IMR-90 (cell line): Measurements from ENCODE around the gene TMEM101. TPM values are rescaled to one million over a fixed set of nuclear protein-coding genes. Genes with fewer than 3 reads are reported as not detected.

Experiments used
- ATAC-seq: fragments of 200-7000 bp; cut with Tn5 transposase; 2 replicates; pipeline ENCODE4 v1.9.1; 2020; ENCODE audit warnings: low read depth, mild to moderate bottlenecking, moderate library complexity
- BruUV-seq: library from RNA; stranded (reverse); fragments of 400-500 nt; replicated peaks from 2 replicates; lab custom pipeline; 2021; lab: Mats Ljungman, UMichigan
- CTCF ChIA-PET: fragments of 300-600 bp; formaldehyde crosslinking; extraction: SDS; loops from one replicate; lab custom pipeline; 2021; ENCODE audit warnings: antibody characterized with exemption; lab: Yijun Ruan, JAX
- POLR2A ChIA-PET: fragments of 300-600 bp; sonication (Branson Sonifier 250); formaldehyde crosslinking; loops from one replicate; lab custom pipeline; 2022; ENCODE audit warnings: antibody characterized with exemption; ENCODE audit not compliant: unreplicated experiment; lab: Charles Lee
- DNase-seq: peaks from one replicate; pipeline ENCODE4 v3.0.0; 2013
- H2AFZ ChIP-seq: replicated peaks from 2 replicates; pipeline ENCODE3; 2013; ENCODE audit warnings: low read length, mild to moderate bottlenecking; ENCODE audit not compliant: poor library complexity
- H2AK5ac ChIP-seq: 2 replicates; pipeline ENCODE4 v1.6.1; 2013; ENCODE audit warnings: low read depth, low read length, inconsistent platforms
- H2AK9ac ChIP-seq: replicated peaks from 2 replicates; pipeline ENCODE3; 2013; ENCODE audit warnings: mild to moderate bottlenecking, low read depth, low read length, moderate library complexity; ENCODE audit not compliant: poor library complexity
- H2BK120ac ChIP-seq: 2 replicates; pipeline ENCODE4 v1.6.1; 2013; ENCODE audit warnings: low read depth, low read length, inconsistent platforms
- H2BK15ac ChIP-seq: 3 replicates; pipeline ENCODE4 v1.6.1; 2013; ENCODE audit warnings: low read depth, low read length, inconsistent platforms
- H2BK20ac ChIP-seq: 2 replicates; pipeline ENCODE4 v1.6.1; 2013; ENCODE audit warnings: low read depth, mild to moderate bottlenecking, inconsistent platforms, low read length, moderate library complexity
- H2BK5ac ChIP-seq: 2 replicates; pipeline ENCODE4 v1.6.1; 2013; ENCODE audit warnings: mild to moderate bottlenecking, low read depth, low read length, inconsistent platforms; ENCODE audit not compliant: poor library complexity, severe bottlenecking
- H3K14ac ChIP-seq: replicated peaks from 2 replicates; pipeline ENCODE4 v1.6.1; 2013; ENCODE audit warnings: low read depth, low read length, inconsistent platforms
- H3K18ac ChIP-seq: 2 replicates; pipeline ENCODE4 v1.6.1; 2013; ENCODE audit warnings: low read depth, low read length, control low read depth
- H3K23ac ChIP-seq: 2 replicates; pipeline ENCODE4 v1.6.1; 2013; ENCODE audit warnings: low read depth, low read length, inconsistent platforms
- H3K27ac ChIP-seq: 2 replicates; pipeline ENCODE4 v1.5.1; 2013; ENCODE audit warnings: mild to moderate bottlenecking, control low read depth, low read length; ENCODE audit not compliant: insufficient read depth
- H3K27me3 ChIP-seq: 2 replicates; pipeline ENCODE4 v1.6.1; 2013; ENCODE audit warnings: low read length; ENCODE audit not compliant: control insufficient read depth, insufficient read depth
- H3K36me3 ChIP-seq: 2 replicates; pipeline ENCODE4 v1.6.1; 2013; ENCODE audit warnings: low read length, mixed read lengths; ENCODE audit not compliant: control insufficient read depth, insufficient read depth
- H3K4ac ChIP-seq: 2 replicates; pipeline ENCODE4 v1.6.1; 2013; ENCODE audit warnings: low read depth, low read length, inconsistent platforms
- H3K4me1 ChIP-seq: 2 replicates; pipeline ENCODE4 v1.6.1; 2013; ENCODE audit warnings: low read length, mixed read lengths; ENCODE audit not compliant: control insufficient read depth, insufficient read depth
- H3K4me2 ChIP-seq: 2 replicates; pipeline ENCODE4 v1.6.1; 2013; ENCODE audit warnings: low read depth, mild to moderate bottlenecking, control low read depth, low read length, moderate library complexity
- H3K4me3 ChIP-seq: 2 replicates; pipeline ENCODE4 v1.5.1; 2013; ENCODE audit warnings: low read depth, mild to moderate bottlenecking, control low read depth, low read length, moderate library complexity; ENCODE audit not compliant: insufficient read depth
- H3K56ac ChIP-seq: 2 replicates; pipeline ENCODE4 v1.6.1; 2013; ENCODE audit warnings: low read length, inconsistent platforms; ENCODE audit not compliant: insufficient read depth; ENCODE audit errors: extremely low read depth
- H3K79me1 ChIP-seq, 2 experiments: 2 replicates each; pipeline ENCODE4 v1.6.1; 2013; ENCODE audit warnings: low read length in 2 of 2, inconsistent platforms in 1 of 2, low read depth in 1 of 2
- H3K9ac ChIP-seq: 2 replicates; pipeline ENCODE4 v1.6.1; 2013; ENCODE audit warnings: low read depth, low read length, control low read depth
- H3K9me1 ChIP-seq: 2 replicates; pipeline ENCODE4 v1.6.1; 2013; ENCODE audit warnings: low read length, inconsistent platforms; ENCODE audit not compliant: insufficient read depth
- H3K9me3 ChIP-seq: 2 replicates; pipeline ENCODE4 v1.6.1; 2013; ENCODE audit warnings: low read length; ENCODE audit not compliant: control insufficient read depth, insufficient read depth
- H4K20me1 ChIP-seq: 2 replicates; pipeline ENCODE4 v1.6.1; 2013; ENCODE audit warnings: low read length, inconsistent platforms; ENCODE audit not compliant: insufficient read depth
- H4K5ac ChIP-seq: 2 replicates; pipeline ENCODE4 v1.6.1; 2013; ENCODE audit warnings: mild to moderate bottlenecking, low read depth, low read length, control low read depth
- H4K8ac ChIP-seq, 2 experiments: 2 replicates each; pipeline ENCODE4 v1.6.1; 2013; ENCODE audit warnings: low read depth in 2 of 2, low read length in 2 of 2, control low read depth in 1 of 2, inconsistent platforms in 1 of 2
- H4K91ac ChIP-seq: 2 replicates; pipeline ENCODE4 v1.6.1; 2013; ENCODE audit warnings: low read depth, low read length, inconsistent platforms; ENCODE audit not compliant: insufficient read depth
- BHLHE40 ChIP-seq: fragments of 150-350 bp; IDR thresholded peaks from 2 replicates; pipeline ENCODE4 v1.6.1; 2016; ENCODE audit warnings: mild to moderate bottlenecking, low read depth, low read length
- CTCF ChIP-seq: conservative IDR thresholded peaks from 2 replicates; pipeline ENCODE4 v1.5.1; 2012; ENCODE audit warnings: mild to moderate bottlenecking, low read depth, low read length, improper control_type of control experiment
- MAZ ChIP-seq: IDR thresholded peaks from 2 replicates; pipeline ENCODE4 v1.6.1; 2012; ENCODE audit warnings: low read depth, mild to moderate bottlenecking, low read length, improper control_type of control experiment, moderate library complexity, borderline replicate concordance
- RCOR1 ChIP-seq: IDR thresholded peaks from 2 replicates; pipeline ENCODE4 v1.6.1; 2012; ENCODE audit warnings: mild to moderate bottlenecking, low read length, improper control_type of control experiment; ENCODE audit not compliant: insufficient replicate concordance
- WGBS, 2 experiments: methylation state at CpG; one replicate each; pipeline versions ENCODE4 v1.1.5 to v1.1.7; 2013; ENCODE audit warnings: missing lambda C conversion rate in 2 of 2; ENCODE audit not compliant: insufficient read length in 1 of 2; ENCODE audit errors: extremely low coverage in 2 of 2; 5-methylcytosine and 5-hydroxymethylcytosine counted together
- dilution Hi-C: fragments of 300-500 bp; cut with HindIII; formaldehyde crosslinking; loops from one replicate; pipeline ENCODE4 v1.14.3; 2018; ENCODE audit warnings: low sequenced_read_pairs; ENCODE audit not compliant: unreplicated experiment
- in situ Hi-C: fragments of 300-500 bp; cut with MboI; formaldehyde crosslinking; loops from 3 replicates; pipeline ENCODE4 v1.14.3; 2019; ENCODE audit warnings: low sequenced_read_pairs, inconsistent platforms, mixed read lengths
- intact Hi-C: fragments of 100-400 bp; cut with micrococcal nuclease; formaldehyde crosslinking; loops from 2 replicates; pipeline ENCODE4 v1.10.0; 2022
- polyA plus RNA-seq, 3 experiments: library from polyadenylated mRNA; depleted of rRNA; stranded (reverse); fragments of >200 nt; gene quantifications; 2 replicates each; pipeline ENCODE4 v1.2.3, GENCODE V29; 2012; ENCODE audit warnings: low replicate concordance in 1 of 3
- total RNA-seq: library from RNA; depleted of rRNA; stranded (reverse); fragments of >200 nt; gene quantifications from 2 replicates; pipeline ENCODE4 v1.2.3, GENCODE V29; 2012

The TMEM101 gene
- total and polyA plus RNA-seq, 2 of the 4 experiments (the other 2 are of a cell fraction) = 30.7 to 36.6 TPM

DNA sequence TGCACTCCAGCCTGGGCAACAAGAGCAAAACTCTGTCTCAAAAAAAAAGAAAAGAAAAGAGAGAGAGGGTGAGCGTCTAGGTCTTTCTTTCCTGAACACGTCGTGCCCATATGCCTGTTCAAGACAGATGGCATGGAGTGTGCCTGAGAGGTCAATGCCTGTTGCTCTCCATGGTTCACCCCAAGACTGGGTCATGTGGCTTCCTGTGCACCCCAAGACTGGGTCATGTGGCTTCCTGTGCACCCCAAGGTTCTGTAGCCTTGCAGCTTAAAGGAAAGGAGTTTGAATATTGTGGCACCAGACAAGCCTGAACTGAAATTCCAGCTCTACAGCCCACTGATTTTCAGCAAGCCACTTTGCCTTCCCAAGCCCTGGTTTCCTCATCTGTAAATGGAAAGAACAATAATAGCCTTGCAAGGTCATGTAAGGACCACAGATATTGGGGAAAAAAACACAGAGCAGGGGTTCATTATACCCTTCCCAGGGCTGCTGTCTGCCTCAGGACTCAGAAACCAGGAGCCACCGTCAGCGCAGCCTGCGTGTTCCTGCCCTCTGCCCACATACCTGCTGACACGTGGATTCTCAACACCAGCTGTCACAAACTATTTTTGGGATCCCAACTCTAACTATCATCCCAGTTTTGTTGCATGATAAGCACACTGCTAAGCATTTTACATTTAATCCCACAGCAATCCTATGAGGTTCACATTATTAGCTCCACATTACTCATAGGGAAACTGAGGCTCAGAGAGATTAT lies 28.4 kb downstream of the TMEM101 start:
- Histone ChIP-seq H2AFZ (no peak overlapping the region), H3K23ac (no peak overlapping the region), H3K79me1 (no peaks in the 10 kb centered on the region), H3K4me2 (no peak overlapping the region), H4K20me1 (no peaks in the 10 kb centered on the region), H3K56ac (no peak overlapping the region), H2BK120ac (no peak overlapping the region), H3K4ac (no peak overlapping the region), H4K5ac (no peak overlapping the region), H3K9ac (no peak overlapping the region), H3K9me3 (no peaks in the 10 kb centered on the region), H4K91ac (no peak overlapping the region), H2BK5ac (no peak overlapping the region), H3K18ac (no peak overlapping the region), H2AK5ac (no peak overlapping the region), H2BK20ac (no peak overlapping the region), H3K36me3 (no peaks in the 10 kb centered on the region), H3K4me1 (peaks cover 2% of the 10 kb centered on the region; the same call in 1 of the 2 replicates), H3K14ac (no peak overlapping the region), H2BK15ac (no peak overlapping the region), H4K8ac (no peak overlapping the region), H3K4me3 (no peak overlapping the region), H3K27me3 (peaks cover 63% of the 10 kb centered on the region), H2AK9ac (no peak overlapping the region), H3K27ac (no peak overlapping the region), H3K9me1 (no peaks in the 10 kb centered on the region)
- dilution Hi-C loops (no loop called here), in situ Hi-C loops (no loop called here), intact Hi-C loops (no loop called here)
- DNase-seq (no peak), ATAC-seq (no peak)
- 67% methylated on average over 1 of the region's 7 CpGs; no CpG with 5 or more reads in 1 of the 2 experiments for WGBS, 2 experiments
- BruUV-seq = no TSS peak
- POLR2A ChIA-PET = interaction anchor here (0.6 kb wide), 1 partner anchor 92 kb away, joined by 4 read pairs; no protein-coding TSS in a partner anchor
- CTCF ChIA-PET = interaction anchor here (1.1 kb wide), 1 partner anchor 129 kb away, joined by 3 read pairs; no protein-coding TSS in a partner anchor
- TF ChIP-seq CTCF (no peak), RCOR1 (no peak), BHLHE40 (no peak), MAZ (no peak)
